ENCODE results near the gene AGPAT2. TPM values are rescaled to one million over a fixed set of nuclear protein-coding genes. Genes with fewer than 3 reads are reported as not detected.
A peak's percentile ranks its signal among the peaks of the same experiment; 100 is the strongest.

Gene AGPAT2
- total RNA-seq, 1 donor from 2014 or later: 36.4 TPM

GRCh38 chr9:136726631-136727191 is 39.5 kb upstream of the AGPAT2 start:
- Mint-ChIP-seq H3K9me3 (ENCODE audit: unreplicated experiment) (no peaks in the 10 kb centered on the region), H3K4me3 (ENCODE audit: unreplicated experiment) (peak overlapping the region; percentile 80), H3K27me3 (ENCODE audit: unreplicated experiment) (no peaks in the 10 kb centered on the region), H3K27ac (ENCODE audit: unreplicated experiment) (peak overlapping the region; percentile 83), H3K36me3 (ENCODE audit: unreplicated experiment) (peaks cover 19% of the 10 kb centered on the region), H3K4me1 (ENCODE audit: unreplicated experiment) (peaks cover 38% of the 10 kb centered on the region)
- DNase-seq (ENCODE audit: extremely low spot score, unreplicated experiment): no peak
- peak; percentile 34 for TF ChIP-seq CTCF (IDR thresholded peaks at IDR 0.05)

GRCh38 chr9:136726118-136726517 is 38.9 kb upstream of the AGPAT2 start:
- Mint-ChIP-seq H3K9me3 (ENCODE audit: unreplicated experiment) (no peaks in the 10 kb centered on the region), H3K4me1 (ENCODE audit: unreplicated experiment) (peaks cover 41% of the 10 kb centered on the region), H3K27me3 (ENCODE audit: unreplicated experiment) (no peaks in the 10 kb centered on the region), H3K4me3 (ENCODE audit: unreplicated experiment) (peak overlapping the region; percentile 80), H3K36me3 (ENCODE audit: unreplicated experiment) (peaks cover 19% of the 10 kb centered on the region), H3K27ac (ENCODE audit: unreplicated experiment) (peak overlapping the region; percentile 83)
- no peak for DNase-seq (ENCODE audit: extremely low spot score, unreplicated experiment)
- no peak for TF ChIP-seq CTCF (IDR thresholded peaks at IDR 0.05)

GRCh38 chr9:136725612-136726011 is 38.4 kb upstream of the AGPAT2 start:
- Mint-ChIP-seq H3K4me3 (ENCODE audit: unreplicated experiment) (peak overlapping the region; percentile 80), H3K27me3 (ENCODE audit: unreplicated experiment) (no peaks in the 10 kb centered on the region), H3K27ac (ENCODE audit: unreplicated experiment) (peak overlapping the region; percentile 83), H3K4me1 (ENCODE audit: unreplicated experiment) (peaks cover 44% of the 10 kb centered on the region), H3K9me3 (ENCODE audit: unreplicated experiment) (no peaks in the 10 kb centered on the region), H3K36me3 (ENCODE audit: unreplicated experiment) (peaks cover 19% of the 10 kb centered on the region)
- DNase-seq (ENCODE audit: extremely low spot score, unreplicated experiment): no peak
- no peak for TF ChIP-seq CTCF (IDR thresholded peaks at IDR 0.05)

- H3K4me3 Mint-ChIP-seq (ENCODE audit: unreplicated experiment): no peak overlapping the region
Measured at GRCh38 chr9:136724772-136725171, 37.5 kb upstream of the AGPAT2 start.

GRCh38 chr9:136723989-136724388 is 36.7 kb upstream of the AGPAT2 start:
- Mint-ChIP-seq H3K27ac (ENCODE audit: unreplicated experiment) (no peak overlapping the region), H3K27me3 (ENCODE audit: unreplicated experiment) (no peaks in the 10 kb centered on the region), H3K4me3 (ENCODE audit: unreplicated experiment) (no peak overlapping the region), H3K36me3 (ENCODE audit: unreplicated experiment) (peaks cover 19% of the 10 kb centered on the region), H3K9me3 (ENCODE audit: unreplicated experiment) (no peaks in the 10 kb centered on the region), H3K4me1 (ENCODE audit: unreplicated experiment) (peaks cover 40% of the 10 kb centered on the region)
- DNase-seq (ENCODE audit: extremely low spot score, unreplicated experiment): no peak
- no peak for TF ChIP-seq CTCF (IDR thresholded peaks at IDR 0.05)

More at GRCh38 chr9:136724772-136725171, 37.5 kb upstream of the AGPAT2 start:
- Mint-ChIP-seq H3K4me1 (ENCODE audit: unreplicated experiment) (peaks cover 46% of the 10 kb centered on the region), H3K27ac (ENCODE audit: unreplicated experiment) (no peak overlapping the region), H3K9me3 (ENCODE audit: unreplicated experiment) (no peaks in the 10 kb centered on the region), H3K36me3 (ENCODE audit: unreplicated experiment) (peaks cover 19% of the 10 kb centered on the region), H3K27me3 (ENCODE audit: unreplicated experiment) (no peaks in the 10 kb centered on the region)
- no peak for DNase-seq (ENCODE audit: extremely low spot score, unreplicated experiment)
- no peak for TF ChIP-seq CTCF (IDR thresholded peaks at IDR 0.05)

All from osteocyte (in vitro differentiated cells).